NCI-H2227 (cell line): ENCODE data around the gene PCCA.
A peak's percentile ranks its signal among the peaks of the same experiment; 100 is the strongest.
"Not testable (repeated sequence)": the region's sequence is repeated elsewhere in the genome, so short reads cannot be mapped to it uniquely, and the experiment has no call there.

ENCODE experiments used
- DNase-seq: peaks from one replicate; lab custom pipeline; 2025; ENCODE audit not compliant: unreplicated experiment; lab: John Stamatoyannopoulos, UW

The PCCA gene

GRCh38 chr13:100088644-100089464 is at the start of gene PCCA:
PCCA (plus strand) TSS chr13:100089093; CDS start chr13:100089121, 28 bp downstream.
- peak; percentile 91 for DNase-seq

GRCh38 chr13:100039740-100040139 is 49.2 kb upstream of the PCCA start:
- DNase-seq: no peak

- no peak for DNase-seq
Measured at GRCh38 chr13:100040196-100040595, 48.7 kb upstream of the PCCA start.

- DNase-seq: no peak
Measured at GRCh38 chr13:100044936-100045335, 44.0 kb upstream of the PCCA start.

GRCh38 chr13:100045355-100045754 is 43.5 kb upstream of the PCCA start:
- DNase-seq: no peak

- DNase-seq: no peak
Measured at GRCh38 chr13:100051070-100051469, 37.8 kb upstream of the PCCA start.

- DNase-seq: no peak
Measured at GRCh38 chr13:100059827-100060226, 29.1 kb upstream of the PCCA start.

GRCh38 chr13:100063333-100063732 is 25.6 kb upstream of the PCCA start:
- DNase-seq: no peak

GRCh38 chr13:100063906-100064305 is 25.0 kb upstream of the PCCA start:
- peak; percentile 31 for DNase-seq

- no peak for DNase-seq
Measured at GRCh38 chr13:100068133-100068931, 20.6 kb upstream of the PCCA start.

GRCh38 chr13:100069278-100069677 is 19.6 kb upstream of the PCCA start:
- DNase-seq: no peak

GRCh38 chr13:100075700-100076587 is 12.9 kb upstream of the PCCA start:
- no peak for DNase-seq

GRCh38 chr13:100079003-100079402 is 9.9 kb upstream of the PCCA start:
- not testable (repeated sequence) for DNase-seq

- not testable (repeated sequence) for DNase-seq
Measured at GRCh38 chr13:100083401-100083800, 5.5 kb upstream of the PCCA start.

- DNase-seq: peak; percentile 41
Measured at GRCh38 chr13:100088273-100088643, 635 bp upstream of the PCCA start.

GRCh38 chr13:100089465-100090032 is 656 bp downstream of the PCCA start:
- no peak for DNase-seq

GRCh38 chr13:100090861-100091260 is 2.0 kb downstream of the PCCA start:
- no peak for DNase-seq

- no peak for DNase-seq
Measured at GRCh38 chr13:100091391-100091790, 2.5 kb downstream of the PCCA start.

- DNase-seq: not testable (repeated sequence)
Measured at GRCh38 chr13:100092273-100092672, 3.4 kb downstream of the PCCA start.

- DNase-seq: no peak
Measured at GRCh38 chr13:100095498-100095897, 6.6 kb downstream of the PCCA start.

- DNase-seq: no peak
Measured at GRCh38 chr13:100096526-100096925, 7.6 kb downstream of the PCCA start.
